Thoracic aorta (tissue), 2 donors: ENCODE measurements around the gene ZNF578. TPM values are rescaled to one million over a fixed set of nuclear protein-coding genes. Genes with fewer than 3 reads are reported as not detected.
"Not testable (repeated sequence)": the region's sequence is repeated elsewhere in the genome, so short reads cannot be mapped to it uniquely, and the experiment has no call there.

Experiments used
- ATAC-seq: fragments of 150-250 bp; one replicate; pipeline ENCODE4 v1.8.0; 2017; ENCODE audit warnings: low read depth; ENCODE audit not compliant: insufficient number of reproducible peaks, low FRiP score
- DNase-seq: peaks from one replicate; pipeline ENCODE4 v3.0.0-alpha.2; 2020; ENCODE audit warnings: low spot score
- H3K27ac ChIP-seq, 2 donors: fragments of 200-600 bp; sonication (generic); 1 replicate in 1 of 2; 2 replicates in 1 of 2; pipeline ENCODE4 v1.5.1; 2016; ENCODE audit warnings: mild to moderate bottlenecking in 2 of 2, moderate library complexity in 2 of 2
- H3K27me3 ChIP-seq: fragments of 200-600 bp; sonication (generic); replicated peaks from 2 replicates; pipeline ENCODE4 v1.6.0; 2016; ENCODE audit warnings: mild to moderate bottlenecking; ENCODE audit not compliant: insufficient read depth
- H3K36me3 ChIP-seq: fragments of 200-600 bp; sonication (generic); one replicate; pipeline ENCODE4 v1.5.1; 2016
- H3K4me1 ChIP-seq, 2 donors: fragments of 200-600 bp; sonication (generic); 1 replicate in 1 of 2; 2 replicates in 1 of 2; pipeline versions ENCODE4 v1.5.1 to v1.6.0; 2016; ENCODE audit warnings: low read depth in 2 of 2, mild to moderate bottlenecking in 1 of 2; ENCODE audit not compliant: control insufficient read depth in 1 of 2
- H3K4me3 ChIP-seq: fragments of 200-600 bp; sonication (generic); 2 replicates; pipeline ENCODE4 v1.5.1; 2016; ENCODE audit warnings: mild to moderate bottlenecking
- H3K9me3 ChIP-seq: fragments of 200-600 bp; sonication (generic); 2 replicates; pipeline ENCODE4 v1.5.1; 2016
- total RNA-seq, 2 donors: library from RNA; depleted of rRNA; stranded (reverse); fragments of >200 nt; gene quantifications; one replicate each; pipeline versions ENCODE4 v1.1.0 to v1.2.3, GENCODE V29; 2016
- TF ChIP-seq, protein P1 (sequence below): fragments of 200-600 bp; sonication (generic); IDR thresholded peaks from one replicate; pipeline ENCODE4 v1.5.1; 2019; ENCODE audit warnings: antibody characterized with exemption

ZNF578 gene
- total RNA-seq, 2 donors from 2014 or later, result 0.41 to 4.7 TPM

DNA sequence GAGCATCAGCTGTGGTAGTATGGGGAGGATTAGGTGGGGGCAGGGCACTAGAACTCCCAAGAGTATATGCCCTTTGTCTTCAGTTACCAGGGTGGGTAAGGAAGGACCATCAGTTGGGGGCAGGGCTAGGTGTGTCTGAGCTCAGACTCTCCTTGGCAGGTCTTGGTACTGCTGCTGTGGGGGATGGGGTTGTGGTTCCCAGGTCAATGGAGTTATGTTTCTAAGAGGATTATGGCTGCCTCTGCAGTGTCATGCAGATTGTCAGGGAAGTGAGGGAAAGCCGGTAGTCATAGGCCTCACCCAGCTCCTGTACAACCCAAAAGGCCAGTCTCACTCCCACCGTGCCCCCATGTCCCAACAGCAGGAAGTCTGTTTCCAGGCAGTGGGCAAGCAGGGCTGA is 8.8 kb upstream of the ZNF578 start:
- no peaks in the 10 kb centered on the region for H3K27me3 ChIP-seq

DNA sequence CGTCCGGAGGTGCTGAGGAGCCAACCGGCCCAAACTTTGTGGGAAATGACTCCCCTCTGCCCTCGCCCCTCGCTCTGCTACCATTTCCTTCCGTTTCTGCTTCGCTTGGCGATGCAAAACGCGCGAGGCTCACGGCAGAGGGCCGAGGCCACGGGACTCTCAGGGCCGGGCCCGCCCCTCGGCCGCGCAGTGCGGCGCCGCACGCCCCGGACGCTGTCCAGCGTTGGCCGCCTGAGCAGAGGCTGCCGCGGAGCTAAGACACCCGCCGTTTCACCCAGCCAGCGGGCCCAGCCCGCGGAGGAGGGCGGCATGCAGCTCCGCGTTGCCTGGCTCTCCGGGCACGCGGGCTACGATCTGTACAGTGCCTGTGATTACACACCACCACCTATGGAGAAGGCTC is 2.1 kb upstream of the ZNF578 start:
- DNase-seq, result no peak
- Histone ChIP-seq H3K27me3 (no peaks in the 10 kb centered on the region), H3K36me3 (peaks cover 2% of the 10 kb centered on the region), H3K4me3 (no peak overlapping the region), H3K4me1 (peaks cover 7% of the 10 kb centered on the region in 2 donors), H3K9me3 (peaks cover 28% of the 10 kb centered on the region), H3K27ac (no peak overlapping the region)
- TF ChIP-seq, protein P1, sequence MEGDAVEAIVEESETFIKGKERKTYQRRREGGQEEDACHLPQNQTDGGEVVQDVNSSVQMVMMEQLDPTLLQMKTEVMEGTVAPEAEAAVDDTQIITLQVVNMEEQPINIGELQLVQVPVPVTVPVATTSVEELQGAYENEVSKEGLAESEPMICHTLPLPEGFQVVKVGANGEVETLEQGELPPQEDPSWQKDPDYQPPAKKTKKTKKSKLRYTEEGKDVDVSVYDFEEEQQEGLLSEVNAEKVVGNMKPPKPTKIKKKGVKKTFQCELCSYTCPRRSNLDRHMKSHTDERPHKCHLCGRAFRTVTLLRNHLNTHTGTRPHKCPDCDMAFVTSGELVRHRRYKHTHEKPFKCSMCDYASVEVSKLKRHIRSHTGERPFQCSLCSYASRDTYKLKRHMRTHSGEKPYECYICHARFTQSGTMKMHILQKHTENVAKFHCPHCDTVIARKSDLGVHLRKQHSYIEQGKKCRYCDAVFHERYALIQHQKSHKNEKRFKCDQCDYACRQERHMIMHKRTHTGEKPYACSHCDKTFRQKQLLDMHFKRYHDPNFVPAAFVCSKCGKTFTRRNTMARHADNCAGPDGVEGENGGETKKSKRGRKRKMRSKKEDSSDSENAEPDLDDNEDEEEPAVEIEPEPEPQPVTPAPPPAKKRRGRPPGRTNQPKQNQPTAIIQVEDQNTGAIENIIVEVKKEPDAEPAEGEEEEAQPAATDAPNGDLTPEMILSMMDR, result no peak
- ATAC-seq, result no peak

More for the DNA sequence above, 8.8 kb upstream of the ZNF578 start:
- no peak for DNase-seq
- ATAC-seq, result no peak
- Histone ChIP-seq H3K4me1 (no peaks in the 10 kb centered on the region), H3K27ac (no peak overlapping the region), H3K9me3 (peaks cover 19% of the 10 kb centered on the region), H3K36me3 (no peaks in the 10 kb centered on the region), H3K4me3 (no peak overlapping the region)
- TF ChIP-seq, protein P1, result no peak

DNA sequence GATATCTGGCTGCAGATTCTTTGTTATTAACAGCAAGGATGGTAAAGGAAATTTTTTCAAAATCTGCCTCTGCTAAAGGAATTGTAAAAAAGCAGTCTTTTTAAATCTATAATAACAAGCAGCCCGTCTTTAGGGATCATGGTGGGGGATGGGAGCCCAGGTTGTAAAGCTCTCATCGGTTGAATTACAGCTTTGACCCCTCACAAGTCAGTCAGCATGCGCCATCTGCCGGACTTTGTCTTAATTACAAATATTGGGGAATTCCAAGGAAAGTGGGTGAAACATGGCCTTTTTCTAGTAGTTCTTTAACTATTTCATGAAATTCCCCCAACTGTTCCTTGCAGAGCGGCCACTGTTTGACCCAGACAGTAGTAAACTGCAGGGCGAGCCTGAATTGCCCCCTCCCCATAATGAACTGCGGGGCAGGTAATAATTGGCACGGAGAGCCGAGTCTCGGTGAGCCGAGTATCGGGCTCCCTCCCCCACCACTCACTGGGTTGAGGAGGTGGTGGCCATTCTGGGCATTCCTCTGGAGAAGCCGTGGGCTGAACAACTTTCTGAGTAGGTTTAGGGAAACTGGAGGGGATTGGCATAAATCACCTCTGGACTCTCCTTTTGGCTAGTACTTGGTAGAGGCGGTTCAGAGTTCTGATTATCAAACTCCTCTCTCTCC is 11.6 kb downstream of the ZNF578 start:
- TF ChIP-seq, protein P1, result no peak
- DNase-seq (no peak), ATAC-seq (no peak)
- Histone ChIP-seq H3K4me3 (no peak overlapping the region), H3K27ac (no peak overlapping the region), H3K27me3 (no peaks in the 10 kb centered on the region), H3K36me3 (peaks cover 5% of the 10 kb centered on the region), H3K4me1 (no peaks in the 10 kb centered on the region), H3K9me3 (peaks cover 93% of the 10 kb centered on the region)

DNA sequence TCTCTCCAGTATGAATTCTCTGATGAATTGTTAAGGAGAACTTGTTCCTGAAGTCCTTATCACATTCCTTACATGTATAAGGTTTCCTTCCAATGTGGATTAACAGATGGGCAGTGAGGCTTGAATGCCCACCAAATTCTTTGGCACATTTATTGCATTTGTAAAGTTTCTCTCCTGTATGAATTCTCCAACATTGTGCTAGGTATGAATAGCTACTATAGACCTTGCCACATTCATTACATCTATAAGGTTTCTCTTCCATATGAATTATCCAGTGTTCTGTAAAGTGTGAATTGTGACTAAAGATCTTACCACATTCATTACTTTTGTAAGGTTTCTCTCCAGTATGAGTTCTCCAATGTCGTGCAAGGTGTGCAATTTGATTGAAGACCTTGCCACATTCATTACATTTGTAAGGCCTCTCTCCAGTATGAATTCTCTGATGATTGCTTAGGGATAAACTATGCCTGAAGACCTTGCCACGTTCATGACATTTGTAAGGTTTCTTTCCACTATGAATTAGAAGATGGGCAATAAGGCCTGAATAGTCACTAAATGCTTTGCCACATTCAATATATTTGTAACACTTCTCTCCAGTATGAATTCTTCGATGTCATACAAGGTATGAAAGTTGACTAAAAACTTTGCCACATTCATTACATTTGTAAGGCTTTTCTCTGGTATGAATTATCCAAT is 20.4 kb downstream of the ZNF578 start:
- TF ChIP-seq, protein P1, result no peak
- no peak for DNase-seq
- ATAC-seq, result no peak
- Histone ChIP-seq H3K36me3 (no peaks in the 10 kb centered on the region), H3K4me1 (no peaks in the 10 kb centered on the region), H3K27me3 (no peaks in the 10 kb centered on the region), H3K4me3 (no peak overlapping the region), H3K27ac (no peak overlapping the region), H3K9me3 (peaks cover 100% of the 10 kb centered on the region)

DNA sequence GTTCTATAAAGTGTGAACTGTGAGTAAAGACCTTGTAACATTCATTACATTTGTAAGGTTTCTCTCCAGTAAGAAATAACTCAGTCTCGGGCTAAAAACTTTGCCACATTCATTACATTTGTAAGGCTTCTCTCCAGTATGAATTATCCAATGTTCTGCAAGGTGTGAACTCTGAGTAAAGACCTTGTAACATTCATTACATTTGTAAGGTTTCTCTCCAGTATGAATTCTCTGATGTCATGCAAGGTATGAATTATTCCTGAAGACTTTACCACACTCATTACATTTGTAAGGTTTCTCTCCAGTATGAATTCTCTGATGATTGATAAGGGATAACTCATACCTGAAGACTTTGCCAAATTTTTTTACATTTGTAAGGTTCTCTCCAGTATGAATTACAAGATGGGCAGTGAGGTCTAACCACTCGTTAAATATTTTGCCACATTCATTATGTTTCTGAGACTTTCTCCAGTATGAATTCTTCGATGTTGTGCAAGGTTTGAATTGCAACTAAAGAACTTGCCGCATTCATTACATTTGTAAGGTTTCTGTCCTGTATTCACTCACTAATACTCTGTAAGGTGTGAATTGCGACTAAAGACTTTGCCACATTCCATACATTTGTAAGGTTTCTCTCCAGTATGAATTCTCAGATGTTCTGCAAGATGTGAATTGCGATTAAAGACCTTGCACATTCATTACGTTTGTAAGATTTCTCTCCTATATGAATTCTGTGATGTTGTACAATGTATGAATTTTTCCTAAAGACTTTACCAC is 21.2 kb downstream of the ZNF578 start:
- TF ChIP-seq, protein P1, result no peak
- H3K36me3 ChIP-seq, result no peaks in the 10 kb centered on the region
- no peaks in the 10 kb centered on the region for H3K27me3 ChIP-seq
- H3K27ac ChIP-seq, result no peak overlapping the region
- no peak overlapping the region for H3K4me3 ChIP-seq
- H3K9me3 ChIP-seq, result peaks cover 100% of the 10 kb centered on the region
- DNase-seq (no peak), ATAC-seq (no peak)
- no peaks in the 10 kb centered on the region for H3K4me1 ChIP-seq

DNA sequence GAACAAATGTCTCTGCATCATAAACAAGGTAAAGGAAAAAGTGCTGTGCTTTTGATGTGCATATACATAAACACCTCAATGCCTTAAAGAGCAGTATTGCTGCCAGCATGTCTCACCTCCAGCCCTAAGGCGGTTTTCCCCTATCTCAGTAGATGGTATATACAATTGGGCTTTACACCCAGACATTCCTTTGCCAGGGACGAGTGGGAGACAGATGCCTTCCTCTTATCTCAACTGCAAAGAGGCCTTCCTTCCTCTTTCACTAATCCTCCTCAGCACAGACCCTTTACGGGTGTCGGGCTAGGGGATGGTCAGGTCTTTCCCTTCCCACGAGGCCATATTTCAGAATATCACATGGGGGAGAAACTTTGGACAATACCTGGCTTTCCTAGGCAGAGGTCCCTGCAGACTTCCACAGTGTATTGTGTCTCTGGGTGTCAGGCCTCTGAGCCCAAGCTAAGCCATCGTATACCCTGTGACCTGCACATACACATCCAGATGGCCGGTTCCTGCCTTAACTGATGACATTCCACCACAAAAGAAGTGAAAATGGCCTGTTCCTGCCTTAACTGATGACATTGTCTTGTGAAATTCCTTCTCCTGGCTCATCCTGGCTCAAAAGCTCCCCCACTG is 30.9 kb downstream of the ZNF578 start:
- ATAC-seq, H3K27me3 ChIP-seq, H3K27ac ChIP-seq, H3K4me3 ChIP-seq, H3K4me1 ChIP-seq, H3K36me3 ChIP-seq, DNase-seq: not testable (repeated sequence)
- peaks cover 83% of the 10 kb centered on the region for H3K9me3 ChIP-seq

DNA sequence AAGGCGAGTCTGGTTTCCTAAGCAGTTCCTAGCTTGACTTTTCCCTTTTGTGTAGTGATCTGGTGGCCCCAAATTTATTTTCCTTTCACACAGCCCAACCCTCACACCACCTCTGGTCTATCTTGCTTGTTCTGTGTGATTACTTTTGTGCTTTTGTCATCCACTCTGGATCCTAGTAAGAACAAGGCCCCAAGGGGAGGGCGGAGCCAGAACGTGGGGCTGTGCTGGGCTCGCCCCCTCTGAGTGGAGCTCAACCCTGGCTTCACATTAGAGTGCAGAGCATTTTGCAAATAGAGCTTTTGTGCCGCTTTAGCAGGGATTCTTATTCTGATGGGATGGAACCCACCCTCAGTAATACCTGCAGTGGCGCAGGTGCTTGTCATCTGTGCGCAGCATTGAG is 31.7 kb downstream of the ZNF578 start:
- H3K4me1 ChIP-seq, ATAC-seq, H3K27me3 ChIP-seq, H3K27ac ChIP-seq, H3K4me3 ChIP-seq, H3K36me3 ChIP-seq, DNase-seq: not testable (repeated sequence)
- H3K9me3 ChIP-seq, result peaks cover 76% of the 10 kb centered on the region
